Measurements from ENCODE around the gene ILF3. TPM values are rescaled to one million over a fixed set of nuclear protein-coding genes. Genes with fewer than 3 reads are reported as not detected.

Gene ILF3
- total RNA-seq, 1 donor from 2014 or later = 106 TPM

GRCh38 chr19:10707440-10707839, 53.3 kb downstream of the ILF3 start:
- Histone ChIP-seq H3K36me3 (peaks cover 31% of the 10 kb centered on the region), H3K27me3 (ENCODE audit: low read depth) (no peaks in the 10 kb centered on the region), H3K9me3 (replicated peaks) (no peaks in the 10 kb centered on the region), H3K4me3 (no peak overlapping the region), H3K4me1 (peaks cover under 1% of the 10 kb centered on the region), H3K27ac (replicated peaks) (no peak overlapping the region)
- TF ChIP-seq CTCF (IDR thresholded peaks at IDR 0.05; ENCODE audit: borderline replicate concordance) = no peak
- intact Hi-C loops (cut with micrococcal nuclease) = no loop called here
- no peak for DNase-seq

- intact Hi-C loops (cut with micrococcal nuclease) = no loop called here
- Histone ChIP-seq H3K36me3 (peaks cover 38% of the 10 kb centered on the region), H3K9me3 (replicated peaks) (no peaks in the 10 kb centered on the region), H3K4me1 (no peaks in the 10 kb centered on the region), H3K4me3 (no peak overlapping the region), H3K27me3 (ENCODE audit: low read depth) (no peaks in the 10 kb centered on the region), H3K27ac (replicated peaks) (no peak overlapping the region)
- no peak for DNase-seq
- no peak for TF ChIP-seq CTCF (IDR thresholded peaks at IDR 0.05; ENCODE audit: borderline replicate concordance)
Observed at GRCh38 chr19:10708291-10708690, 54.1 kb downstream of the ILF3 start.

- H3K4me1 ChIP-seq = peaks cover 4% of the 10 kb centered on the region
- H3K27ac ChIP-seq (replicated peaks) = no peak overlapping the region
- no peaks in the 10 kb centered on the region for H3K9me3 ChIP-seq (replicated peaks)
- TF ChIP-seq CTCF (IDR thresholded peaks at IDR 0.05; ENCODE audit: borderline replicate concordance) = no peak
- intact Hi-C loops (cut with micrococcal nuclease) = no loop called here
- H3K27me3 ChIP-seq (ENCODE audit: low read depth) = no peaks in the 10 kb centered on the region
- no peak overlapping the region for H3K4me3 ChIP-seq
- DNase-seq = no peak
- H3K36me3 ChIP-seq = peaks cover 36% of the 10 kb centered on the region
Observed at GRCh38 chr19:10712045-10712444, 57.9 kb downstream of the ILF3 start.

- H3K9me3 ChIP-seq (replicated peaks) = no peaks in the 10 kb centered on the region
- no peak overlapping the region for H3K4me3 ChIP-seq
- peaks cover 31% of the 10 kb centered on the region for H3K36me3 ChIP-seq
- H3K27ac ChIP-seq (replicated peaks) = no peak overlapping the region
- TF ChIP-seq CTCF (IDR thresholded peaks at IDR 0.05; ENCODE audit: borderline replicate concordance) = no peak
- intact Hi-C loops (cut with micrococcal nuclease) = no loop called here
- H3K27me3 ChIP-seq (ENCODE audit: low read depth) = no peaks in the 10 kb centered on the region
- peaks cover 5% of the 10 kb centered on the region for H3K4me1 ChIP-seq
- no peak for DNase-seq
Observed at GRCh38 chr19:10712754-10713153, 58.6 kb downstream of the ILF3 start.

GRCh38 chr19:10713317-10713716, 59.2 kb downstream of the ILF3 start:
- peaks cover 9% of the 10 kb centered on the region for H3K4me1 ChIP-seq
- no peaks in the 10 kb centered on the region for H3K9me3 ChIP-seq (replicated peaks)
- H3K27me3 ChIP-seq (ENCODE audit: low read depth) = no peaks in the 10 kb centered on the region
- H3K36me3 ChIP-seq = peaks cover 26% of the 10 kb centered on the region
- H3K27ac ChIP-seq (replicated peaks) = no peak overlapping the region
- no peak for TF ChIP-seq CTCF (IDR thresholded peaks at IDR 0.05; ENCODE audit: borderline replicate concordance)
- intact Hi-C loops (cut with micrococcal nuclease) = no loop called here
- no peak for DNase-seq
- H3K4me3 ChIP-seq = no peak overlapping the region

GRCh38 chr19:10717054-10717355, 62.9 kb downstream of the ILF3 start:
- H3K4me1 ChIP-seq = peaks cover 46% of the 10 kb centered on the region
- peak overlapping the region; percentile 51 for H3K4me3 ChIP-seq

More at GRCh38 chr19:10717054-10717355, 62.9 kb downstream of the ILF3 start:
- Histone ChIP-seq H3K9me3 (replicated peaks) (no peaks in the 10 kb centered on the region), H3K27me3 (ENCODE audit: low read depth) (no peaks in the 10 kb centered on the region), H3K36me3 (peaks cover 14% of the 10 kb centered on the region), H3K27ac (replicated peaks) (peak overlapping the region; percentile 79)
- intact Hi-C loops (cut with micrococcal nuclease) = no loop called here
- no peak for DNase-seq
- TF ChIP-seq CTCF (IDR thresholded peaks at IDR 0.05; ENCODE audit: borderline replicate concordance) = no peak

Measured in left ventricle myocardium inferior (tissue), 1 donor.